ENCODE results near the gene SH3BGRL.
"Not testable (repeated sequence)": the region's sequence is repeated elsewhere in the genome, so short reads cannot be mapped to it uniquely, and the experiment has no call there.

Gene SH3BGRL

DNA sequence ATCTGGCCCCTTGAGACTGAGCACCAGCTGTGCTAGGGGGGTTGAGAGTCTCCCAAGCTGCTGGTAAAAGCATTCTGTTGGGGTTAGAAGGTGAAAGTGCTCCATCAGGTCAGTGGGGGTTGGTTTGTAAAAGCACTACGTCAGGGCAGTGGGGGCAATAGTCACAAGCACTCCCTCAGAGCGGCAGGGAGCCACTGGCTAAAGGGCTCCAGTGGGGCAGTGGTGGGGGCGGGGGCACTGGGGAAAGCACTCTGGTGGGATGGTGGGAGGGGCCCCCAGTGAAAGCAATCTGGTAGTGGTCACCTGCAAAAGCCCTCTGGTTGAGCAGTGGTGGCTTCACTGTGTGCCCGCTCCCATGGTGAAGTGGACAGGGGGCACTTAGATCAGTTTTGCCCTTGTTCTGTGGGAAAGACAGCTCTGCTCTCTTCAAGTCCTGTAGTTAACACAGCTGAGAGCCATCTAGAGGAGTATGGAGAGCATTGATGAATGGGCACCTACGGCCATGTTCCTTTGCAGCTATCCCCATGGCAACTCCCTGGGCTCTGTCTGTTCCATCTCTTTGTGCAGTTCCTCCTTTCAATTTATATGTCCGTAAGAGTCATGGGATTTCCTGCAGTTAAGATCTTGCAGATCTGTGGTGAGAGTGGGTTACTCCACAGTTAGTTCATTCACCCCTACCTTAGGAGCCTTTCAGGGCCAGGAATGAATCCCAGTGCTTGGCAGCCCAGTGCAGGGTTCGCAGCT, 106.4 kb downstream of the SH3BGRL start:
- TF ChIP-seq CTCF (conservative IDR thresholded peaks at IDR 0.05): no peak
- no peak overlapping the region for H3K27ac ChIP-seq

DNA sequence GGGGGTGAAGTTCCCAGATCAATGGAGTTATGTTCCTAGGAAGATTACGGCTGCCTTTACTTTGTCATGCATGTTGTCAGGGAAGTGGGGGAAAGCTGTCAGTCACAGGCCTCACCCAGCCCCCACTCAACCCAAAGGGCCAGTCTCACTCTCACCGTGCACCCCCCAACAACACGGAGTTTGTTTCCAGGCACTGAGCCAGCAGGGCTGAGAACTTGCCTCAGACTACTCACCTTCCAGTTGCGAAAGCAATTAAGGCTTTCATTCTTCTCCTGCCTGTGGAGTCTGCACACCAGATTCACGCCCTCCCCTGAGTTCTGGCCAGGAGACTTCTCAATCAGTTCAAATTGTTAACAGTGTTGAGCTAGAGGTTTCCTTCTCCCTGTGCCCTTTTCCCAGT, 114.3 kb downstream of the SH3BGRL start:
- no peak overlapping the region for H3K27ac ChIP-seq
- TF ChIP-seq CTCF (conservative IDR thresholded peaks at IDR 0.05): no peak

DNA sequence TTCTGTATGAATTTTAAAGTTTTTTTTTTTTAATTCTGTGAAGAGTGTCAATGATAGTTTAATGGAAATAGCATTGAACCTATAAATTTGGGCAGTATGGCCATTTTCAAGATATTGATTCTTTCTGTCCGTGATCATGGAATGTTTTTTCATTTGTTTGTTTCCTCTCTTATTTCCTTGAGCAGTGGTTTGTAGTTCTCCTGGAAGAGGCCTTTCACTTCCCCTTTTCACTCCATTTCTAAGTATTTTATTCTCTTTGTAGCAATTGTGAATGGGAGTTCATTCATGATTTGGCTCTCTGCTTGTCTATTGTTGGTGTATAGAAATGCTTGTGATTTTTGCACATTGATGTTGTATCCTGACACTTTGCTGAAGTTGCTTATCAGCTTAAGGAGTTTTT, 129.8 kb downstream of the SH3BGRL start:
- H3K27ac ChIP-seq: not testable (repeated sequence)

- H3K27ac ChIP-seq: no peak overlapping the region
- no peak for TF ChIP-seq CTCF (conservative IDR thresholded peaks at IDR 0.05)
Observed at GRCh38 chrX:81336455-81337152, 134.7 kb downstream of the SH3BGRL start.

GRCh38 chrX:81337805-81338204, 135.9 kb downstream of the SH3BGRL start:
- no peak overlapping the region for H3K27ac ChIP-seq
- TF ChIP-seq CTCF (conservative IDR thresholded peaks at IDR 0.05): no peak

- no peak overlapping the region for H3K27ac ChIP-seq
- TF ChIP-seq CTCF (conservative IDR thresholded peaks at IDR 0.05): no peak
Observed at GRCh38 chrX:81338924-81339323, 137.0 kb downstream of the SH3BGRL start.

- H3K27ac ChIP-seq: not testable (repeated sequence)
Observed at GRCh38 chrX:81345296-81345695, 143.4 kb downstream of the SH3BGRL start.
